Glutamatergic neuron (in vitro differentiated cells): Measurements from ENCODE around the gene PSMD1. TPM values are rescaled to one million over a fixed set of nuclear protein-coding genes. Genes with fewer than 3 reads are reported as not detected.

Experiments used
- DNase-seq: peaks from one replicate; pipeline ENCODE4 v3.0.0; 2022
- H3K27ac Mint-ChIP-seq: one replicate; pipeline ENCODE4 v1.8.0; 2020; ENCODE audit warnings: mild to moderate bottlenecking, mixed read lengths, inconsistent platforms; ENCODE audit not compliant: unreplicated experiment
- H3K27me3 Mint-ChIP-seq: one replicate; pipeline ENCODE4 v1.8.0; 2020; ENCODE audit warnings: mild to moderate bottlenecking, moderate library complexity, mixed read lengths, inconsistent platforms; ENCODE audit not compliant: unreplicated experiment
- H3K36me3 Mint-ChIP-seq: one replicate; pipeline ENCODE4 v1.8.0; 2020; ENCODE audit warnings: mild to moderate bottlenecking, mixed read lengths, inconsistent platforms; ENCODE audit not compliant: unreplicated experiment
- H3K4me1 Mint-ChIP-seq: one replicate; pipeline ENCODE4 v1.8.0; 2020; ENCODE audit warnings: mild to moderate bottlenecking, low read depth, mixed read lengths, inconsistent platforms; ENCODE audit not compliant: unreplicated experiment
- H3K4me3 Mint-ChIP-seq: one replicate; pipeline ENCODE4 v1.8.0; 2020; ENCODE audit warnings: mild to moderate bottlenecking, mixed read lengths, inconsistent platforms; ENCODE audit not compliant: unreplicated experiment
- H3K9me3 Mint-ChIP-seq: one replicate; pipeline ENCODE4 v1.8.0; 2020; ENCODE audit warnings: mild to moderate bottlenecking, moderate library complexity, mixed read lengths, inconsistent platforms; ENCODE audit not compliant: unreplicated experiment
- CTCF ChIP-seq: fragments of 200-600 bp; sonication (generic); IDR thresholded peaks from one replicate; pipeline ENCODE4 v1.5.0; 2021; ENCODE audit not compliant: partially characterized antibody, unreplicated experiment
- total RNA-seq: library from RNA; stranded (reverse); fragmentation: NEBNext Ultra II Directional; extraction: Animal tissue kit (Norgen Biotek cat#: 25700); gene quantifications from one replicate; pipeline ENCODE4 v1.2.1, GENCODE V29; 2021; ENCODE audit not compliant: unreplicated experiment

The PSMD1 gene
- total RNA-seq, 1 donor from 2014 or later, result 126 TPM

DNA sequence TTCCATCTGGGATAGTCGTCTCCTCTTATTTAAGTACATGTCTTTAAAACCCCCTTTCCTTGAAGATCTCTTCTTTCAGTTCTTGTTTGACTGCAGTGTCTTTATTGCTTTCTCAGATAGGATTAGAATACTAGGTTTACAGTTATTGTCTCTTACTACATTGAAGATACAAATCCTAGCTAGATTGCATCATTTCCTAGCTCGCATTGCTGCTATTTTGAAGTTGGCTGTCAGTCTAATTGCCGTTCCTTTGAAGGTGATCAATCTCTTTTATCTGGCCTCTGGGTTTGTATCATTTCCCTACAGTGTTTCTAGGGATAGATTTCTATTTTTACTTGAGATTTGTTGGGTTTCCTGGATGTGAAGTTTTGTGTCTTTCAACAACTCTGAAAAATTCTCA is 162.6 kb downstream of the PSMD1 start:
- Mint-ChIP-seq H3K9me3 (no peaks in the 10 kb centered on the region), H3K27me3 (peaks cover 3% of the 10 kb centered on the region), H3K27ac (no peak overlapping the region), H3K4me1 (no peaks in the 10 kb centered on the region), H3K4me3 (no peak overlapping the region), H3K36me3 (peaks cover 9% of the 10 kb centered on the region)
- TF ChIP-seq CTCF, result no peak
- DNase-seq, result no peak

DNA sequence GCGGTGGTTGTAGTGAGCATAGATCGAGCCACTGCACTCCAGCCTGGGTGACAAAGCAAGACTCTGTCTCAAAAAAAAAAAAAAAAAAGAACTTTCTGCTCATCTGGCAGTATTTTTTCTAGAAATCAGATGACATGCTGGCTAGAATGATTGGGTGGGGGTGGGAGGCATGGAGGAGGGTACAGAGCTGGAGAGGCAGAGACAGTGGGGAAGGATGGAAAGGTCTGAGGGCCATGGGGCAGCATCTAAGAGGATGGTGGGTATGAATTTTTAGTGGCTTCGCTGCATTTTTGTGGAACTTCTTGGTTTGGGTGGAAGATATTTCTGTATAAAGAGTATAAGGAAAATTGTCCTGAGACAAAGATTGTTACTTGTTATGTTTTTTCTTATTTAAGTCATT is 165.1 kb downstream of the PSMD1 start:
- Mint-ChIP-seq H3K27ac (no peak overlapping the region), H3K9me3 (no peaks in the 10 kb centered on the region), H3K27me3 (peaks cover 3% of the 10 kb centered on the region), H3K4me3 (no peak overlapping the region), H3K4me1 (no peaks in the 10 kb centered on the region), H3K36me3 (peaks cover 9% of the 10 kb centered on the region)
- DNase-seq, result no peak
- no peak for TF ChIP-seq CTCF

Other genes with a start within 250 kb of the PSMD1 start
- gene ITM2C, start 191.9 kb upstream of the PSMD1 start, total RNA-seq, result 72.0 TPM
- gene GPR55, start 131.6 kb upstream of the PSMD1 start, total RNA-seq, result not detected
- not detected for gene SPATA3, start 60.7 kb upstream of the PSMD1 start, total RNA-seq
- 0.42 TPM for gene C2orf72, start 19.3 kb upstream of the PSMD1 start, total RNA-seq
- not detected for gene HTR2B, start 68.2 kb downstream of the PSMD1 start, total RNA-seq
- 19.3 TPM for gene ARMC9, start 141.8 kb downstream of the PSMD1 start, total RNA-seq